ENCODE data around the gene SRP72. TPM values are rescaled to one million over a fixed set of nuclear protein-coding genes. Genes with fewer than 3 reads are reported as not detected.
"Not testable (repeated sequence)": the region's sequence is repeated elsewhere in the genome, so short reads cannot be mapped to it uniquely, and the experiment has no call there.

The SRP72 gene
- polyA plus RNA-seq, 1 donor from 2014 or later: 57.0 TPM

DNA sequence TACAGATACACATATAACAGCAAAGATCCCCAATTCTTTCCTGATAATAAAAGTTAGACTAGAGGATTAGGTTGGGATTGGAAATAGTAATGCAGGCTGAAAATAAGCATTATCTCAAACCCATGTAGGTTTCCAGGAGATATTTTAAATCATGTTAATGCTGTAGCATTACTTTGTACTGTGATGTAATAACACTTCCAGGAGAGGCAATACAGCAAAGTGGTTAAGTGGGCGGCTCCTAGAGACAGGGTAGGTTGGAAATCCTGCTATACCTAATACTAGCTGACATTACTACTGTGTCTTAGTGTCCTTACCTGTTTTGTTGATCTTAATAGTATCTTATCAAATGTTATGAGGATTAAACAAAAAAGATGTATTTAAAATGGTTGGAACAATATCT, 21.7 kb upstream of the SRP72 start:
- TF ChIP-seq, protein P1, sequence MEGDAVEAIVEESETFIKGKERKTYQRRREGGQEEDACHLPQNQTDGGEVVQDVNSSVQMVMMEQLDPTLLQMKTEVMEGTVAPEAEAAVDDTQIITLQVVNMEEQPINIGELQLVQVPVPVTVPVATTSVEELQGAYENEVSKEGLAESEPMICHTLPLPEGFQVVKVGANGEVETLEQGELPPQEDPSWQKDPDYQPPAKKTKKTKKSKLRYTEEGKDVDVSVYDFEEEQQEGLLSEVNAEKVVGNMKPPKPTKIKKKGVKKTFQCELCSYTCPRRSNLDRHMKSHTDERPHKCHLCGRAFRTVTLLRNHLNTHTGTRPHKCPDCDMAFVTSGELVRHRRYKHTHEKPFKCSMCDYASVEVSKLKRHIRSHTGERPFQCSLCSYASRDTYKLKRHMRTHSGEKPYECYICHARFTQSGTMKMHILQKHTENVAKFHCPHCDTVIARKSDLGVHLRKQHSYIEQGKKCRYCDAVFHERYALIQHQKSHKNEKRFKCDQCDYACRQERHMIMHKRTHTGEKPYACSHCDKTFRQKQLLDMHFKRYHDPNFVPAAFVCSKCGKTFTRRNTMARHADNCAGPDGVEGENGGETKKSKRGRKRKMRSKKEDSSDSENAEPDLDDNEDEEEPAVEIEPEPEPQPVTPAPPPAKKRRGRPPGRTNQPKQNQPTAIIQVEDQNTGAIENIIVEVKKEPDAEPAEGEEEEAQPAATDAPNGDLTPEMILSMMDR (IDR thresholded peaks at IDR 0.05; ENCODE audit: poor library complexity, severe bottlenecking): no peak
- TF ChIP-seq, protein P2, sequence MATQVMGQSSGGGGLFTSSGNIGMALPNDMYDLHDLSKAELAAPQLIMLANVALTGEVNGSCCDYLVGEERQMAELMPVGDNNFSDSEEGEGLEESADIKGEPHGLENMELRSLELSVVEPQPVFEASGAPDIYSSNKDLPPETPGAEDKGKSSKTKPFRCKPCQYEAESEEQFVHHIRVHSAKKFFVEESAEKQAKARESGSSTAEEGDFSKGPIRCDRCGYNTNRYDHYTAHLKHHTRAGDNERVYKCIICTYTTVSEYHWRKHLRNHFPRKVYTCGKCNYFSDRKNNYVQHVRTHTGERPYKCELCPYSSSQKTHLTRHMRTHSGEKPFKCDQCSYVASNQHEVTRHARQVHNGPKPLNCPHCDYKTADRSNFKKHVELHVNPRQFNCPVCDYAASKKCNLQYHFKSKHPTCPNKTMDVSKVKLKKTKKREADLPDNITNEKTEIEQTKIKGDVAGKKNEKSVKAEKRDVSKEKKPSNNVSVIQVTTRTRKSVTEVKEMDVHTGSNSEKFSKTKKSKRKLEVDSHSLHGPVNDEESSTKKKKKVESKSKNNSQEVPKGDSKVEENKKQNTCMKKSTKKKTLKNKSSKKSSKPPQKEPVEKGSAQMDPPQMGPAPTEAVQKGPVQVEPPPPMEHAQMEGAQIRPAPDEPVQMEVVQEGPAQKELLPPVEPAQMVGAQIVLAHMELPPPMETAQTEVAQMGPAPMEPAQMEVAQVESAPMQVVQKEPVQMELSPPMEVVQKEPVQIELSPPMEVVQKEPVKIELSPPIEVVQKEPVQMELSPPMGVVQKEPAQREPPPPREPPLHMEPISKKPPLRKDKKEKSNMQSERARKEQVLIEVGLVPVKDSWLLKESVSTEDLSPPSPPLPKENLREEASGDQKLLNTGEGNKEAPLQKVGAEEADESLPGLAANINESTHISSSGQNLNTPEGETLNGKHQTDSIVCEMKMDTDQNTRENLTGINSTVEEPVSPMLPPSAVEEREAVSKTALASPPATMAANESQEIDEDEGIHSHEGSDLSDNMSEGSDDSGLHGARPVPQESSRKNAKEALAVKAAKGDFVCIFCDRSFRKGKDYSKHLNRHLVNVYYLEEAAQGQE (IDR thresholded peaks at IDR 0.05; ENCODE audit: borderline replicate concordance): no peak
- TF ChIP-seq POLR2AphosphoS5 (IDR thresholded peaks at IDR 0.05) (no peak), MXI1 (conservative IDR thresholded peaks at IDR 0.05; ENCODE audit: poor library complexity, severe bottlenecking) (no peak), TAF1 (IDR thresholded peaks at IDR 0.05; ENCODE audit: low read depth) (no peak)
- Histone ChIP-seq H3K9me3 (ENCODE audit: low read length) (no peaks in the 10 kb centered on the region), H2AFZ (ENCODE audit: low read depth, low read length) (no peak overlapping the region), H3K4me3 (ENCODE audit: low read length) (no peak overlapping the region), H3K9me2 (ENCODE audit: insufficient read depth, low read length) (no peaks in the 10 kb centered on the region), H3K9ac (ENCODE audit: low read length) (no peak overlapping the region), H3K4me2 (ENCODE audit: low read length) (no peak overlapping the region), H4K20me1 (ENCODE audit: insufficient read depth) (no peaks in the 10 kb centered on the region), H3F3A (ENCODE audit: insufficient read depth, low read length, poor library complexity, severe bottlenecking) (no peaks in the 10 kb centered on the region), H3K36me3 (ENCODE audit: insufficient read depth, low read length) (no peaks in the 10 kb centered on the region), H3K27ac (ENCODE audit: low read length) (no peak overlapping the region), H3K79me2 (replicated peaks; ENCODE audit: insufficient read depth, low read length) (peaks cover 4% of the 10 kb centered on the region), H3K27me3 (ENCODE audit: insufficient read depth, low read depth, low read length) (no peaks in the 10 kb centered on the region)

GRCh38 chr4:56448301-56448700, 19.1 kb upstream of the SRP72 start:
- no peak overlapping the region for H3K4me3 ChIP-seq (ENCODE audit: low read length)
- H3K4me2 ChIP-seq (ENCODE audit: low read length): no peak overlapping the region
- H3K79me2 ChIP-seq (replicated peaks; ENCODE audit: insufficient read depth, low read length): no peaks in the 10 kb centered on the region
- peaks cover 5% of the 10 kb centered on the region for H3K36me3 ChIP-seq (ENCODE audit: insufficient read depth, low read length)
- no peaks in the 10 kb centered on the region for H3K9me2 ChIP-seq (ENCODE audit: insufficient read depth, low read length)
- H3K9me3 ChIP-seq (ENCODE audit: low read length): no peaks in the 10 kb centered on the region
- no peak overlapping the region for H3K27ac ChIP-seq (ENCODE audit: low read length)
- no peak overlapping the region for H3K9ac ChIP-seq (ENCODE audit: low read length)
- H2AFZ ChIP-seq (ENCODE audit: low read depth, low read length): no peak overlapping the region
- H3K27me3 ChIP-seq (ENCODE audit: insufficient read depth, low read depth, low read length): no peaks in the 10 kb centered on the region
- H4K20me1 ChIP-seq (ENCODE audit: insufficient read depth): no peaks in the 10 kb centered on the region
- no peaks in the 10 kb centered on the region for H3F3A ChIP-seq (ENCODE audit: insufficient read depth, low read length, poor library complexity, severe bottlenecking)
- no peak for TF ChIP-seq MXI1 (conservative IDR thresholded peaks at IDR 0.05; ENCODE audit: poor library complexity, severe bottlenecking)
- TF ChIP-seq, protein P2 (IDR thresholded peaks at IDR 0.05; ENCODE audit: borderline replicate concordance): no peak
- TF ChIP-seq POLR2AphosphoS5 (IDR thresholded peaks at IDR 0.05): no peak
- no peak for TF ChIP-seq SMC3 (conservative IDR thresholded peaks at IDR 0.05; ENCODE audit: poor library complexity)
- TF ChIP-seq EZH2 (IDR thresholded peaks at IDR 0.05; ENCODE audit: borderline replicate concordance, insufficient read depth, low read length, poor library complexity, severe bottlenecking): no peak
- no peak for TF ChIP-seq TAF1 (IDR thresholded peaks at IDR 0.05; ENCODE audit: low read depth)
- no peak for TF ChIP-seq EP300 (conservative IDR thresholded peaks at IDR 0.05; ENCODE audit: poor library complexity, severe bottlenecking)
- TF ChIP-seq, protein P1 (IDR thresholded peaks at IDR 0.05; ENCODE audit: poor library complexity, severe bottlenecking): no peak
- no peak for TF ChIP-seq RAD21 (conservative IDR thresholded peaks at IDR 0.05)

- H3K27ac ChIP-seq (ENCODE audit: low read length); H3K4me2 ChIP-seq (ENCODE audit: low read length); H3K79me2 ChIP-seq (replicated peaks; ENCODE audit: insufficient read depth, low read length); H3K27me3 ChIP-seq (ENCODE audit: insufficient read depth, low read depth, low read length); H3K36me3 ChIP-seq (ENCODE audit: insufficient read depth, low read length); H3K9me3 ChIP-seq (ENCODE audit: low read length); H3K4me3 ChIP-seq (ENCODE audit: low read length); H3K9me2 ChIP-seq (ENCODE audit: insufficient read depth, low read length); H2AFZ ChIP-seq (ENCODE audit: low read depth, low read length); H3K9ac ChIP-seq (ENCODE audit: low read length); H3F3A ChIP-seq (ENCODE audit: insufficient read depth, low read length, poor library complexity, severe bottlenecking); H4K20me1 ChIP-seq (ENCODE audit: insufficient read depth): not testable (repeated sequence)
Measured at GRCh38 chr4:56449475-56449874, 17.9 kb upstream of the SRP72 start.

Data from neural cell (in vitro differentiated cells).